GM06990 (cell line): ENCODE measurements around the gene INTS4.

Experiments
- DNase-seq: peaks from one replicate; pipeline ENCODE4 v3.0.0-alpha.2; 2011; ENCODE audit not compliant: insufficient read length; ENCODE audit errors: extremely low read depth
- H3K27me3 ChIP-seq: replicated peaks from 2 replicates; pipeline ENCODE4 v1.6.0; 2011; ENCODE audit warnings: low read length; ENCODE audit not compliant: control insufficient read depth, insufficient read depth
- H3K36me3 ChIP-seq: 2 replicates; pipeline ENCODE4 v1.5.1; 2011; ENCODE audit warnings: low read length; ENCODE audit not compliant: control insufficient read depth, insufficient read depth
- H3K4me3 ChIP-seq: replicated peaks from 2 replicates; pipeline ENCODE4 v1.5.1; 2011; ENCODE audit warnings: low read depth, mild to moderate bottlenecking, control low read depth, low read length
- CTCF ChIP-seq: IDR thresholded peaks from 2 replicates; pipeline ENCODE4 v1.5.1; 2011; ENCODE audit warnings: low read length, control low read depth, mild to moderate bottlenecking, inconsistent platforms; ENCODE audit not compliant: insufficient read depth, poor library complexity, severe bottlenecking

INTS4 gene

GRCh38 chr11:78010304-78010703 is 15.8 kb upstream of the INTS4 start:
- no peaks in the 10 kb centered on the region for H3K36me3 ChIP-seq
- no peak overlapping the region for H3K4me3 ChIP-seq
- no peaks in the 10 kb centered on the region for H3K27me3 ChIP-seq
- TF ChIP-seq CTCF: no peak
- no peak for DNase-seq

- H3K4me3 ChIP-seq: no peak overlapping the region
- no peak for DNase-seq
- TF ChIP-seq CTCF: no peak
- no peaks in the 10 kb centered on the region for H3K27me3 ChIP-seq
- no peaks in the 10 kb centered on the region for H3K36me3 ChIP-seq
Observed at GRCh38 chr11:78009062-78009461, 14.6 kb upstream of the INTS4 start.

GRCh38 chr11:78000193-78000592 is 5.7 kb upstream of the INTS4 start:
- Histone ChIP-seq H3K36me3 (no peaks in the 10 kb centered on the region), H3K27me3 (no peaks in the 10 kb centered on the region), H3K4me3 (no peak overlapping the region)
- no peak for DNase-seq
- peak; percentile 72 for TF ChIP-seq CTCF

- H3K36me3 ChIP-seq: no peaks in the 10 kb centered on the region
- H3K4me3 ChIP-seq: no peak overlapping the region
- TF ChIP-seq CTCF: no peak
- no peak for DNase-seq
- no peaks in the 10 kb centered on the region for H3K27me3 ChIP-seq
Observed at GRCh38 chr11:77999446-78000030, 5.1 kb upstream of the INTS4 start.

- DNase-seq: no peak
Observed at GRCh38 chr11:77993902-77994301, 566 bp downstream of the INTS4 start.

More at GRCh38 chr11:77993902-77994301, 566 bp downstream of the INTS4 start:
- no peak for TF ChIP-seq CTCF
- Histone ChIP-seq H3K36me3 (no peaks in the 10 kb centered on the region; the same call in 1 of the 2 replicates), H3K27me3 (no peaks in the 10 kb centered on the region), H3K4me3 (peak overlapping the region; percentile 91)
